HUDEP-2 (cell line): ENCODE measurements around the gene DLGAP5.
A peak's percentile ranks its signal among the peaks of the same experiment; 100 is the strongest.

Experiments
- DNase-seq, 76 experiments: peaks; one replicate each; lab custom pipeline; 2025; ENCODE audit not compliant: unreplicated experiment in 76 of 76; lab: John Stamatoyannopoulos, UW

The DLGAP5 gene

GRCh38 chr14:55116246-55117030 is 74.9 kb downstream of the DLGAP5 start:
- DNase-seq, result peak in 75 of 76 experiments; percentile 28 to 93 (median 68)

- no peak for DNase-seq
Measured at GRCh38 chr14:55115861-55116245, 75.5 kb downstream of the DLGAP5 start.

- DNase-seq, result no peak
Measured at GRCh38 chr14:55115460-55115859, 75.9 kb downstream of the DLGAP5 start.

- DNase-seq, result no peak
Measured at GRCh38 chr14:55114720-55115119, 76.7 kb downstream of the DLGAP5 start.

- DNase-seq, result no peak
Measured at GRCh38 chr14:55111122-55111708, 80.2 kb downstream of the DLGAP5 start.

GRCh38 chr14:55109836-55110235 is 81.5 kb downstream of the DLGAP5 start:
- DNase-seq, result no peak

- DNase-seq, result peak in 75 of 76 experiments; percentile 35 to 96 (median 79)
Measured at GRCh38 chr14:55107766-55108554, 83.4 kb downstream of the DLGAP5 start.

GRCh38 chr14:55105991-55106390 is 85.4 kb downstream of the DLGAP5 start:
- no peak for DNase-seq

GRCh38 chr14:55103971-55104954 is 87.1 kb downstream of the DLGAP5 start:
- peak in 2 of 76 experiments; percentile 14 to 59 for DNase-seq

GRCh38 chr14:55103005-55103640 is 88.3 kb downstream of the DLGAP5 start:
- peak in 73 of 76 experiments; percentile 25 to 86 (median 67) for DNase-seq

GRCh38 chr14:55102141-55102621 is 89.2 kb downstream of the DLGAP5 start:
- peak in 24 of 76 experiments; percentile 6 to 46 (median 26) for DNase-seq

GRCh38 chr14:55101698-55102097 is 89.7 kb downstream of the DLGAP5 start:
- no peak for DNase-seq

- DNase-seq, result no peak
Measured at GRCh38 chr14:55099756-55100155, 91.6 kb downstream of the DLGAP5 start.

GRCh38 chr14:55098561-55098898 is 92.9 kb downstream of the DLGAP5 start:
- no peak for DNase-seq
